ENCODE results near the gene P2RX6.
A peak's percentile ranks its signal among the peaks of the same experiment; 100 is the strongest.
"Not testable (repeated sequence)": the region's sequence is repeated elsewhere in the genome, so short reads cannot be mapped to it uniquely, and the experiment has no call there.

P2RX6 gene

GRCh38 chr22:21031545-21032036 lies 16.6 kb downstream of the P2RX6 start:
- no peak for DNase-seq (ENCODE audit: low spot score)

- no peak for DNase-seq (ENCODE audit: low spot score)
Observed at GRCh38 chr22:21032037-21032867, 17.3 kb downstream of the P2RX6 start, which contains the start of gene SLC7A4. SLC7A4 (minus strand) TSS chr22:21032561; CDS start chr22:21031812, 749 bp downstream.

GRCh38 chr22:21032868-21033688 lies 18.1 kb downstream of the P2RX6 start:
- no peak for DNase-seq (ENCODE audit: low spot score)

GRCh38 chr22:21033895-21034294 lies 18.9 kb downstream of the P2RX6 start:
- DNase-seq (ENCODE audit: low spot score): no peak

- no peak for DNase-seq (ENCODE audit: low spot score)
Observed at GRCh38 chr22:21034989-21035388, 20.0 kb downstream of the P2RX6 start.

GRCh38 chr22:21038405-21038804 lies 23.4 kb downstream of the P2RX6 start:
- DNase-seq (ENCODE audit: low spot score): no peak

GRCh38 chr22:21039158-21039557 lies 24.2 kb downstream of the P2RX6 start:
- DNase-seq (ENCODE audit: low spot score): not testable (repeated sequence)

GRCh38 chr22:21041937-21042336 lies 27.0 kb downstream of the P2RX6 start:
- no peak for DNase-seq (ENCODE audit: low spot score)

- no peak for DNase-seq (ENCODE audit: low spot score)
Observed at GRCh38 chr22:21042978-21043859, 28.3 kb downstream of the P2RX6 start.

- no peak for DNase-seq (ENCODE audit: low spot score)
Observed at GRCh38 chr22:21043860-21044535, 29.0 kb downstream of the P2RX6 start.

GRCh38 chr22:21044931-21045584 lies 30.1 kb downstream of the P2RX6 start:
- DNase-seq (ENCODE audit: low spot score): no peak

- peak; percentile 91 for DNase-seq (ENCODE audit: low spot score)
Observed at GRCh38 chr22:21045585-21046294, 30.8 kb downstream of the P2RX6 start, which contains the start of gene LRRC74B. LRRC74B (plus strand) TSS chr22:21045946; CDS start chr22:21045987, 41 bp downstream.

- DNase-seq (ENCODE audit: low spot score): no peak
Observed at GRCh38 chr22:21047035-21047661, 32.2 kb downstream of the P2RX6 start.

GRCh38 chr22:21047730-21048129 lies 32.8 kb downstream of the P2RX6 start:
- DNase-seq (ENCODE audit: low spot score): no peak

- not testable (repeated sequence) for DNase-seq (ENCODE audit: low spot score)
Observed at GRCh38 chr22:21048448-21048847, 33.5 kb downstream of the P2RX6 start.

GRCh38 chr22:21048965-21049364 lies 34.0 kb downstream of the P2RX6 start:
- DNase-seq (ENCODE audit: low spot score): not testable (repeated sequence)

GRCh38 chr22:21051145-21051830 lies 36.3 kb downstream of the P2RX6 start:
- no peak for DNase-seq (ENCODE audit: low spot score)

- no peak for DNase-seq (ENCODE audit: low spot score)
Observed at GRCh38 chr22:21051831-21052400, 37.0 kb downstream of the P2RX6 start.
